HFFc6 (cell line): ENCODE measurements around the gene PKD2L2. TPM values are rescaled to one million over a fixed set of nuclear protein-coding genes. Genes with fewer than 3 reads are reported as not detected.

Source experiments
- DNase-seq: peaks from one replicate; pipeline ENCODE4 v3.0.0-alpha.2; 2018
- H3K27ac Mint-ChIP-seq: 2 replicates; pipeline ENCODE4 v1.8.0; 2020; ENCODE audit warnings: mild to moderate bottlenecking, mixed read lengths
- H3K27me3 Mint-ChIP-seq: 2 replicates; pipeline ENCODE4 v1.8.0; 2021; ENCODE audit warnings: mild to moderate bottlenecking, moderate library complexity, mixed read lengths; ENCODE audit not compliant: insufficient read depth
- H3K36me3 Mint-ChIP-seq: 2 replicates; pipeline ENCODE4 v1.8.0; 2021; ENCODE audit warnings: low read depth, mixed read lengths
- H3K4me1 Mint-ChIP-seq: 2 replicates; pipeline ENCODE4 v1.8.0; 2020; ENCODE audit warnings: low read depth, mixed read lengths
- H3K4me3 Mint-ChIP-seq: 2 replicates; pipeline ENCODE4 v1.8.0; 2020; ENCODE audit warnings: mild to moderate bottlenecking, moderate library complexity, mixed read lengths
- H3K9me3 Mint-ChIP-seq: 2 replicates; pipeline ENCODE4 v1.8.0; 2020; ENCODE audit warnings: mild to moderate bottlenecking, mixed read lengths
- total RNA-seq, 6 experiments: library from RNA; stranded (reverse); fragmentation: NEBNext Ultra II Directional; extraction: Animal tissue kit (Norgen Biotek cat#: 25700); gene quantifications; 2 replicates in 1 of 6; 3 replicates in 5 of 6; pipeline ENCODE4 v1.2.3, GENCODE V29; 2021
- TF ChIP-seq, protein P1 (sequence below): fragments of 200-600 bp; sonication (generic); IDR thresholded peaks from 2 replicates; pipeline ENCODE4 v1.5.0; 2021; ENCODE audit warnings: antibody characterized with exemption, mild to moderate bottlenecking

Gene PKD2L2
- total RNA-seq, 6 experiments from 2014 or later = not detected

DNA sequence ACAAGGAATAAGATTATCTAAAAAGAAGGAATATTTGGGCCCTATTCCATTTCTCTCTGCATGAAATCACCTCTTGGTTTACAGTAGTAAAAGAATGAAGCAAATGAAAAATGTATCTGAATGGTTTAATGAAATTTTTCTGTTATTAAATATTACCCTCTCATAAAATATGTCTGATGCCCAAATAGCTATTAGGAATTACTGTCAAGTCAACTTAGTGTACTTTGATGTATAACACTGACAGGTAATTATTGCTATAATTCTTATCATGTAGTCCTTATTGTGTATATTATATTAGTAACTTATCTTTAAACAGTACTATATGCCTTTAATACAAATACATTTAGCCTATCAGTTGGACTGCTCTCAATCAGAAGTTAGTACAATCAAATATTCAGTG lies 13.2 kb upstream of the PKD2L2 start:
- no peaks in the 10 kb centered on the region for H3K9me3 Mint-ChIP-seq
- H3K4me3 Mint-ChIP-seq = no peak overlapping the region
- no peak overlapping the region for H3K27ac Mint-ChIP-seq

DNA sequence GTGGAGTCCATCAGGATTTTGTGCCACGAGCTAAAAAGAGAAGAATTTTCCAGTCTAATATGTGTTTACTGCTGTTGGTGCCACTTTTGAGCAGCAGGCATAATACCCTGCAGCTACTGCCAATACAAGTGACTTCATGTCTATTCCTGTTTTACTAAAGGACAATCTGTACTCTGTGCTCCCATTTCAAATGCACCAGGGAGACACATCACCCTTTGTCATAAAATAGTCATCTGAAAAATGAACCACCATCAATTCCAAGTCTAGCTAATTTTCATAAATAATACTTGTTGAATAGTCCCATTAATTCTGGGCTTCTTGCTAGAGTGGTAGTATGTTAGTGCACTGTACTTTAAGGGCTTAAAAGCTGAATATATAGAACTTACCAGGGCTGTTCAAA lies 8.9 kb upstream of the PKD2L2 start:
- no peaks in the 10 kb centered on the region for H3K36me3 Mint-ChIP-seq
- no peaks in the 10 kb centered on the region for H3K4me1 Mint-ChIP-seq
- DNase-seq = no peak
- no peaks in the 10 kb centered on the region for H3K9me3 Mint-ChIP-seq
- no peak overlapping the region for H3K4me3 Mint-ChIP-seq
- H3K27ac Mint-ChIP-seq = no peak overlapping the region
- peaks cover 2% of the 10 kb centered on the region for H3K27me3 Mint-ChIP-seq
- TF ChIP-seq, protein P1, sequence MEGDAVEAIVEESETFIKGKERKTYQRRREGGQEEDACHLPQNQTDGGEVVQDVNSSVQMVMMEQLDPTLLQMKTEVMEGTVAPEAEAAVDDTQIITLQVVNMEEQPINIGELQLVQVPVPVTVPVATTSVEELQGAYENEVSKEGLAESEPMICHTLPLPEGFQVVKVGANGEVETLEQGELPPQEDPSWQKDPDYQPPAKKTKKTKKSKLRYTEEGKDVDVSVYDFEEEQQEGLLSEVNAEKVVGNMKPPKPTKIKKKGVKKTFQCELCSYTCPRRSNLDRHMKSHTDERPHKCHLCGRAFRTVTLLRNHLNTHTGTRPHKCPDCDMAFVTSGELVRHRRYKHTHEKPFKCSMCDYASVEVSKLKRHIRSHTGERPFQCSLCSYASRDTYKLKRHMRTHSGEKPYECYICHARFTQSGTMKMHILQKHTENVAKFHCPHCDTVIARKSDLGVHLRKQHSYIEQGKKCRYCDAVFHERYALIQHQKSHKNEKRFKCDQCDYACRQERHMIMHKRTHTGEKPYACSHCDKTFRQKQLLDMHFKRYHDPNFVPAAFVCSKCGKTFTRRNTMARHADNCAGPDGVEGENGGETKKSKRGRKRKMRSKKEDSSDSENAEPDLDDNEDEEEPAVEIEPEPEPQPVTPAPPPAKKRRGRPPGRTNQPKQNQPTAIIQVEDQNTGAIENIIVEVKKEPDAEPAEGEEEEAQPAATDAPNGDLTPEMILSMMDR = no peak

More for the DNA sequence above, 13.2 kb upstream of the PKD2L2 start:
- Mint-ChIP-seq H3K4me1 (no peaks in the 10 kb centered on the region), H3K36me3 (no peaks in the 10 kb centered on the region), H3K27me3 (no peaks in the 10 kb centered on the region; the same call in 1 of the 2 replicates)
- TF ChIP-seq, protein P1 = no peak
- DNase-seq = no peak

- Mint-ChIP-seq H3K36me3 (no peaks in the 10 kb centered on the region), H3K4me1 (peaks cover 7% of the 10 kb centered on the region), H3K27me3 (peaks cover 10% of the 10 kb centered on the region), H3K9me3 (no peaks in the 10 kb centered on the region), H3K27ac (no peak overlapping the region), H3K4me3 (no peak overlapping the region)
- DNase-seq = no peak
- TF ChIP-seq, protein P1 = no peak
Observed at GRCh38 chr5:137887831-137888230, 1.4 kb upstream of the PKD2L2 start.

DNA sequence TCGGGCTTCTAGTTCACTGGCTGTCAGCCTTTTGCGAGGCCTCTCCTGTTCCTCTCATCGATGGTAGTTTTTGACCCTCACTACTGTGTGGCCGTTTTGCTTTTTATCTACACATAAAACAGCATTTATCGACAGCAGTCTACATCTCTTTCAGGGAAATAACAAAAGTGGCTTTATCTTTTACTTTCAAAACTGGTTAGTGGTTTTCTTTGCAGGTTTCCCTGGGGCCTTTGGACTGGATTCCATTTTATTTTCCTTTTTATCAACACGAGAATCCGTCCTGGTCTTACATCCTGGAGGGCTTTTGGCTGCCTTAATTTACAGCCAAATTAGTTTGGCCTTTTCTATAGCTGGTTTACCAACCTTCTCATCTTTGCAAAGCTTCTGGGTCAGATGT lies 793 bp upstream of the PKD2L2 start:
- peak overlapping the region; percentile 80 for H3K4me3 Mint-ChIP-seq
- H3K36me3 Mint-ChIP-seq = no peaks in the 10 kb centered on the region
- DNase-seq = no peak
- TF ChIP-seq, protein P1 = no peak
- H3K4me1 Mint-ChIP-seq = peaks cover 7% of the 10 kb centered on the region
- H3K27me3 Mint-ChIP-seq = peaks cover 10% of the 10 kb centered on the region
- H3K27ac Mint-ChIP-seq = peak overlapping the region; percentile 78; the same call in 1 of the 2 replicates
- H3K9me3 Mint-ChIP-seq = no peaks in the 10 kb centered on the region

DNA sequence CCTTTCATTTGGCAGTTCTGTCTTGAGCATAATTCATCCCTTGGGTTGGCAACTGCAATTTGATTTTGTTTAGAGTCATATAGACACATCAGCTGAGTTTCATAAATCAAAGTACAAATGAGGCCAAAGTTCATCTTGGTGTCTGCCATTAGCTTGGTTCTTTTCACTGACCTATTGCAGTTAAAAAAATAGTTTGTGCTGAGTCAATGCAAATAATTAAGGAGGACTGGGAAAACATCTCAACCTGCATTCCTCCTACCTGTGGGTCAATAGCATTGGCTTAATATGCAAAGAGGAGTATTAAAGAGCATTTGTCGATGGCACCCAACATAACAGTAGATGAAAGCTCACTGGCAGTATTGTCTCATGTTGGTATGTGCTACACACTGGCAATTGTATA lies 1.6 kb downstream of the PKD2L2 start:
- peaks cover 7% of the 10 kb centered on the region for H3K4me1 Mint-ChIP-seq
- H3K27ac Mint-ChIP-seq = no peak overlapping the region
- no peak overlapping the region for H3K4me3 Mint-ChIP-seq
- no peaks in the 10 kb centered on the region for H3K36me3 Mint-ChIP-seq
- H3K27me3 Mint-ChIP-seq = peaks cover 15% of the 10 kb centered on the region
- H3K9me3 Mint-ChIP-seq = no peaks in the 10 kb centered on the region
- TF ChIP-seq, protein P1 = no peak
- no peak for DNase-seq

DNA sequence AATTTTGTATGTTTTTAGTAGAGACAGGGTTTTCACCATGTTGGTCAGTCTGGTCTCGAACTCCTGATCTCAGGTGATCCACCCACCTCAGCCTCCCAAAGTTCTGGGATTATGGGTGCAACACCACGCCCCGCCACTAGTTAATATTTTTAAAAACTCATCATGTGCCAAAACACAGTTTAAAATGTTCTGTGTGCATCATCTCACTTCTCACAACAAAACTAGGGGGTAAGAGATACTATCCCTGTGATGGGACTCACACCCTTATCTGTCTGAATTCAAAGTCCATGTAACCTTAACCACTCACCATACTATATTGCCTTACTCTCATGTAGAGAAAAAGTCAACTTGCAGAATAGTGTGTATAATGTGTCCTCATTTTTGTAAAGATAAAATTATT lies 2.6 kb downstream of the PKD2L2 start:
- H3K27me3 Mint-ChIP-seq = peaks cover 15% of the 10 kb centered on the region
- no peak overlapping the region for H3K4me3 Mint-ChIP-seq
- no peaks in the 10 kb centered on the region for H3K36me3 Mint-ChIP-seq
- no peaks in the 10 kb centered on the region for H3K9me3 Mint-ChIP-seq
- TF ChIP-seq, protein P1 = peak; percentile 66
- peaks cover 7% of the 10 kb centered on the region for H3K4me1 Mint-ChIP-seq
- DNase-seq = no peak
- H3K27ac Mint-ChIP-seq = no peak overlapping the region
